ENCODE results near the gene EHMT1.
"Not testable (repeated sequence)": the region's sequence is repeated elsewhere in the genome, so short reads cannot be mapped to it uniquely, and the experiment has no call there.

EHMT1 gene

GRCh38 chr9:137715321-137715720 lies 96.5 kb downstream of the EHMT1 start:
- H2BK120ac ChIP-seq (ENCODE audit: low read depth, low read length) = no peak overlapping the region
- no peak overlapping the region for H3K4me2 ChIP-seq (ENCODE audit: low read length, poor library complexity, severe bottlenecking)
- no peak for DNase-seq
- peaks cover 21% of the 10 kb centered on the region for H3K79me1 ChIP-seq (replicated peaks; ENCODE audit: low read length, poor library complexity, severe bottlenecking)
- peaks cover 4% of the 10 kb centered on the region for H3K9me3 ChIP-seq (ENCODE audit: control insufficient read depth, low read length)
- H3K14ac ChIP-seq (ENCODE audit: low read length in 2 of 2) = no peak overlapping the region
- H2BK15ac ChIP-seq (ENCODE audit: low read depth, poor library complexity, severe bottlenecking) = no peak overlapping the region
- no peak overlapping the region for H3K9ac ChIP-seq (ENCODE audit: low read length)
- H3K4ac ChIP-seq (ENCODE audit: low read depth in 1 of 2, low read length in 2 of 2) = no peak overlapping the region
- no peak overlapping the region for H3K4me3 ChIP-seq (ENCODE audit: insufficient read depth in 1 of 2, low read depth in 1 of 2, low read length in 2 of 2)
- H4K8ac ChIP-seq (ENCODE audit: low read length) = peak overlapping the region; percentile 8
- WGBS = 93% methylated on average over 12 of the region's 12 CpGs
- no peak overlapping the region for H2BK5ac ChIP-seq (ENCODE audit: low read depth, low read length, poor library complexity, severe bottlenecking)
- H2BK12ac ChIP-seq (ENCODE audit: low read length in 2 of 2) = no peak overlapping the region
- H3K23ac ChIP-seq (ENCODE audit: low read length in 2 of 2) = no peak overlapping the region
- H4K91ac ChIP-seq (ENCODE audit: low read length) = no peak overlapping the region
- H2AK5ac ChIP-seq (ENCODE audit: low read length, severe bottlenecking) = no peak overlapping the region
- H3K18ac ChIP-seq (ENCODE audit: low read depth in 1 of 2, low read length in 2 of 2) = no peak overlapping the region
- no peak overlapping the region for H2AFZ ChIP-seq (ENCODE audit: low read depth, low read length)
- no peak overlapping the region for H3K27ac ChIP-seq (ENCODE audit: low read length, poor library complexity, severe bottlenecking)
- no peaks in the 10 kb centered on the region for H3K4me1 ChIP-seq (ENCODE audit: control insufficient read depth, insufficient read depth, low read depth, low read length)
- no peaks in the 10 kb centered on the region for H3K27me3 ChIP-seq (ENCODE audit: control insufficient read depth in 1 of 2, insufficient read depth in 1 of 2, low read length in 2 of 2)
- H3K36me3 ChIP-seq (ENCODE audit: control insufficient read depth in 1 of 2, insufficient read depth in 2 of 2, low read depth in 1 of 2, low read length in 2 of 2) = peaks cover 53 to 54% of the 10 kb centered on the region in 2 experiments

GRCh38 chr9:137715866-137716693 lies 97.3 kb downstream of the EHMT1 start:
- not testable (repeated sequence) for H4K91ac ChIP-seq (ENCODE audit: low read length); H3K23ac ChIP-seq (ENCODE audit: low read length in 2 of 2); H3K18ac ChIP-seq (ENCODE audit: low read depth in 1 of 2, low read length in 2 of 2); H3K4me2 ChIP-seq (ENCODE audit: low read length, poor library complexity, severe bottlenecking); H3K14ac ChIP-seq (ENCODE audit: low read length in 2 of 2); H2BK12ac ChIP-seq (ENCODE audit: low read length in 2 of 2); H2BK5ac ChIP-seq (ENCODE audit: low read depth, low read length, poor library complexity, severe bottlenecking); H3K9me3 ChIP-seq (ENCODE audit: control insufficient read depth, low read length); H2AFZ ChIP-seq (ENCODE audit: low read depth, low read length); H3K27ac ChIP-seq (ENCODE audit: low read length, poor library complexity, severe bottlenecking); H2BK120ac ChIP-seq (ENCODE audit: low read depth, low read length); H2AK5ac ChIP-seq (ENCODE audit: low read length, severe bottlenecking); H2BK15ac ChIP-seq (ENCODE audit: low read depth, poor library complexity, severe bottlenecking); DNase-seq; H3K4ac ChIP-seq (ENCODE audit: low read depth in 1 of 2, low read length in 2 of 2); H3K4me1 ChIP-seq (ENCODE audit: control insufficient read depth, insufficient read depth, low read depth, low read length); H4K8ac ChIP-seq (ENCODE audit: low read length); H3K9ac ChIP-seq (ENCODE audit: low read length); H3K27me3 ChIP-seq (ENCODE audit: control insufficient read depth in 1 of 2, insufficient read depth in 1 of 2, low read length in 2 of 2); H3K4me3 ChIP-seq (ENCODE audit: insufficient read depth in 1 of 2, low read depth in 1 of 2, low read length in 2 of 2)
- 95% methylated on average over 7 of the region's 7 CpGs for WGBS
- peaks cover 20% of the 10 kb centered on the region for H3K79me1 ChIP-seq (replicated peaks; ENCODE audit: low read length, poor library complexity, severe bottlenecking)
- peaks cover 59 to 61% of the 10 kb centered on the region in 2 experiments for H3K36me3 ChIP-seq (ENCODE audit: control insufficient read depth in 1 of 2, insufficient read depth in 2 of 2, low read depth in 1 of 2, low read length in 2 of 2)

DNA sequence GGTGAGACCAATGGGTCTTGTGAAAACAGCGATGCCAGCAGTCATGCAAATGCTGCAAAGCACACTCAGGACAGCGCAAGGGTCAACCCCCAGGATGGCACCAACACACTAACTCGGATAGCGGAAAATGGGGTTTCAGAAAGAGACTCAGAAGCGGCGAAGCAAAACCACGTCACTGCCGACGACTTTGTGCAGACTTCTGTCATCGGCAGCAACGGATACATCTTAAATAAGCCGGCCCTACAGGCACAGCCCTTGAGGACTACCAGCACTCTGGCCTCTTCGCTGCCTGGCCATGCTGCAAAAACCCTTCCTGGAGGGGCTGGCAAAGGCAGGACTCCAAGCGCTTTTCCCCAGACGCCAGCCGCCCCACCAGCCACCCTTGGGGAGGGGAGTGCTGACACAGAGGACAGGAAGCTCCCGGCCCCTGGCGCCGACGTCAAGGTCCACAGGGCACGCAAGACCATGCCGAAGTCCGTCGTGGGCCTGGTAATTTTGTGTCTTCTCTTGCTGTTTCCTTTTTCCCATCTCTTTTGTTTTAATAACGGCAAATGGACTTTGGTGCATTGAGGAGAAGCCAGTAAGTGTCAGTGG lies 98.0 kb downstream of the EHMT1 start:
- H2AK5ac ChIP-seq (ENCODE audit: low read length, severe bottlenecking) = no peak overlapping the region
- 96% methylated on average over 25 of the region's 25 CpGs for WGBS
- no peak overlapping the region for H3K14ac ChIP-seq (ENCODE audit: low read length in 2 of 2)
- no peak overlapping the region for H3K4me3 ChIP-seq (ENCODE audit: insufficient read depth in 1 of 2, low read depth in 1 of 2, low read length in 2 of 2)
- H3K27me3 ChIP-seq (ENCODE audit: control insufficient read depth in 1 of 2, insufficient read depth in 1 of 2, low read length in 2 of 2) = no peaks in the 10 kb centered on the region
- no peak overlapping the region for H3K4ac ChIP-seq (ENCODE audit: low read depth in 1 of 2, low read length in 2 of 2)
- peaks cover 56 to 57% of the 10 kb centered on the region in 2 experiments for H3K36me3 ChIP-seq (ENCODE audit: control insufficient read depth in 1 of 2, insufficient read depth in 2 of 2, low read depth in 1 of 2, low read length in 2 of 2)
- H3K9ac ChIP-seq (ENCODE audit: low read length) = no peak overlapping the region
- no peak overlapping the region for H2BK12ac ChIP-seq (ENCODE audit: low read length in 2 of 2)
- DNase-seq = no peak
- no peak overlapping the region for H2BK5ac ChIP-seq (ENCODE audit: low read depth, low read length, poor library complexity, severe bottlenecking)
- H3K9me3 ChIP-seq (ENCODE audit: control insufficient read depth, low read length) = peaks cover 4% of the 10 kb centered on the region
- no peak overlapping the region for H3K23ac ChIP-seq (ENCODE audit: low read length in 2 of 2)
- no peak overlapping the region for H3K18ac ChIP-seq (ENCODE audit: low read depth in 1 of 2, low read length in 2 of 2)
- H4K91ac ChIP-seq (ENCODE audit: low read length) = no peak overlapping the region
- no peak overlapping the region for H3K27ac ChIP-seq (ENCODE audit: low read length, poor library complexity, severe bottlenecking)
- H3K4me2 ChIP-seq (ENCODE audit: low read length, poor library complexity, severe bottlenecking) = no peak overlapping the region
- no peak overlapping the region for H2AFZ ChIP-seq (ENCODE audit: low read depth, low read length)
- no peak overlapping the region for H2BK120ac ChIP-seq (ENCODE audit: low read depth, low read length)
- no peak overlapping the region for H4K8ac ChIP-seq (ENCODE audit: low read length)
- H3K4me1 ChIP-seq (ENCODE audit: control insufficient read depth, insufficient read depth, low read depth, low read length) = no peaks in the 10 kb centered on the region
- peaks cover 15% of the 10 kb centered on the region for H3K79me1 ChIP-seq (replicated peaks; ENCODE audit: low read length, poor library complexity, severe bottlenecking)
- no peak overlapping the region for H2BK15ac ChIP-seq (ENCODE audit: low read depth, poor library complexity, severe bottlenecking)

GRCh38 chr9:137717776-137718327 lies 99.0 kb downstream of the EHMT1 start:
- no peak overlapping the region for H3K14ac ChIP-seq (ENCODE audit: low read length in 2 of 2)

More at GRCh38 chr9:137717776-137718327, 99.0 kb downstream of the EHMT1 start:
- no peak overlapping the region for H3K9ac ChIP-seq (ENCODE audit: low read length)
- H3K4me2 ChIP-seq (ENCODE audit: low read length, poor library complexity, severe bottlenecking) = no peak overlapping the region
- H3K4me1 ChIP-seq (ENCODE audit: control insufficient read depth, insufficient read depth, low read depth, low read length) = peaks cover 5% of the 10 kb centered on the region
- H4K8ac ChIP-seq (ENCODE audit: low read length) = no peak overlapping the region
- no peak overlapping the region for H3K23ac ChIP-seq (ENCODE audit: low read length in 2 of 2)
- H3K27me3 ChIP-seq (ENCODE audit: control insufficient read depth in 1 of 2, insufficient read depth in 1 of 2, low read length in 2 of 2) = no peaks in the 10 kb centered on the region
- H2AK5ac ChIP-seq (ENCODE audit: low read length, severe bottlenecking) = no peak overlapping the region
- H3K79me1 ChIP-seq (replicated peaks; ENCODE audit: low read length, poor library complexity, severe bottlenecking) = peaks cover 13% of the 10 kb centered on the region
- peaks cover 49 to 56% of the 10 kb centered on the region in 2 experiments for H3K36me3 ChIP-seq (ENCODE audit: control insufficient read depth in 1 of 2, insufficient read depth in 2 of 2, low read depth in 1 of 2, low read length in 2 of 2)
- H3K4ac ChIP-seq (ENCODE audit: low read depth in 1 of 2, low read length in 2 of 2) = no peak overlapping the region
- H3K18ac ChIP-seq (ENCODE audit: low read depth in 1 of 2, low read length in 2 of 2) = no peak overlapping the region
- no peak overlapping the region for H2BK15ac ChIP-seq (ENCODE audit: low read depth, poor library complexity, severe bottlenecking)
- H2BK120ac ChIP-seq (ENCODE audit: low read depth, low read length) = no peak overlapping the region
- no peak overlapping the region for H2AFZ ChIP-seq (ENCODE audit: low read depth, low read length)
- DNase-seq = no peak
- H3K4me3 ChIP-seq (ENCODE audit: insufficient read depth in 1 of 2, low read depth in 1 of 2, low read length in 2 of 2) = no peak overlapping the region
- H3K27ac ChIP-seq (ENCODE audit: low read length, poor library complexity, severe bottlenecking) = no peak overlapping the region
- peaks cover 4% of the 10 kb centered on the region for H3K9me3 ChIP-seq (ENCODE audit: control insufficient read depth, low read length)
- peak overlapping the region; percentile 89 for H4K91ac ChIP-seq (ENCODE audit: low read length)
- 98% methylated on average over 28 of the region's 28 CpGs for WGBS
- H2BK12ac ChIP-seq (ENCODE audit: low read length in 2 of 2) = no peak overlapping the region
- H2BK5ac ChIP-seq (ENCODE audit: low read depth, low read length, poor library complexity, severe bottlenecking) = no peak overlapping the region
